ENCODE results near the gene KCNN1.

GRCh38 chr19:17972230-17972629 is 5.3 kb downstream of the KCNN1 start:
- TF ChIP-seq ZBTB17 (tag by site-specific recombination; IDR thresholded peaks at IDR 0.05) (peak; percentile 97), CTCF (tag by site-specific recombination; IDR thresholded peaks at IDR 0.05) (no peak), MYNN (tag by site-specific recombination; IDR thresholded peaks at IDR 0.05; ENCODE audit: borderline replicate concordance) (no peak), ZNF174 (tag by site-specific recombination; IDR thresholded peaks at IDR 0.05) (no peak), FEZF1 (tag by site-specific recombination; IDR thresholded peaks at IDR 0.05) (no peak), ZBTB21 (tag by site-specific recombination; IDR thresholded peaks at IDR 0.05) (no peak), TCF7L2 (IDR thresholded peaks at IDR 0.05; ENCODE audit: borderline replicate concordance, low read depth, low read length) (no peak), MZF1 (tag by site-specific recombination; IDR thresholded peaks at IDR 0.05; ENCODE audit: borderline replicate concordance) (no peak), ZBTB20 (tag by site-specific recombination; IDR thresholded peaks at IDR 0.05) (no peak)

Measured in HEK293 (cell line).